ENCODE data around the gene AKT3. TPM values are rescaled to one million over a fixed set of nuclear protein-coding genes. Genes with fewer than 3 reads are reported as not detected.
A peak's percentile ranks its signal among the peaks of the same experiment; 100 is the strongest.

The AKT3 gene
- total RNA-seq, 2 experiments from 2014 or later, result 31.7 to 34.6 TPM

DNA sequence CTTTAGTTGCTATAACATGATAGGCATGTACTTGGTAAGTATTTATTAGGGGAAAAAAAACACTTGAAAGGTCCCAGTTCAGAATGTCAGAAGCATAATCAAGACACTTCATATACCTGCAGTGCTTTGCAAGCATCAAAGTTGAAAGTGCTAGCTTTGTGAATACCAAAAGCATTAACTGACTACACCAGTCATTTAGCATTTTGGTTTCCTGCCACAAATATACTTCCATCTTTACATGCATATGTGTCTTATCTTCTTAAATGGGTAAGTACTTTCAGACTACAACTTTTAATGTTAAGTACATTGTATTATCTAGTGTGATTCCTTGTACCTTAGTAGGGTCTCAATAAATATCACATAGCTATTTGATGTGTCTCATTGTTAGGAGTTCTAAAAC is 43.7 kb downstream of the AKT3 start:
- ATAC-seq (peak; percentile 32), DNase-seq (no peak)
- POLR2A ChIA-PET, result no interaction called here
- intact Hi-C loops (cut with micrococcal nuclease), result no loop called here
- Mint-ChIP-seq H3K9me3 (peaks cover 14% of the 10 kb centered on the region), H3K4me1 (ENCODE audit: low read depth) (peaks cover 62% of the 10 kb centered on the region), H3K27me3 (no peaks in the 10 kb centered on the region), H3K36me3 (ENCODE audit: low read depth) (peaks cover 50% of the 10 kb centered on the region), H3K4me3 (no peak overlapping the region), H3K27ac (no peak overlapping the region)
- CTCF ChIA-PET, result no interaction called here
- TF ChIP-seq, protein P1, sequence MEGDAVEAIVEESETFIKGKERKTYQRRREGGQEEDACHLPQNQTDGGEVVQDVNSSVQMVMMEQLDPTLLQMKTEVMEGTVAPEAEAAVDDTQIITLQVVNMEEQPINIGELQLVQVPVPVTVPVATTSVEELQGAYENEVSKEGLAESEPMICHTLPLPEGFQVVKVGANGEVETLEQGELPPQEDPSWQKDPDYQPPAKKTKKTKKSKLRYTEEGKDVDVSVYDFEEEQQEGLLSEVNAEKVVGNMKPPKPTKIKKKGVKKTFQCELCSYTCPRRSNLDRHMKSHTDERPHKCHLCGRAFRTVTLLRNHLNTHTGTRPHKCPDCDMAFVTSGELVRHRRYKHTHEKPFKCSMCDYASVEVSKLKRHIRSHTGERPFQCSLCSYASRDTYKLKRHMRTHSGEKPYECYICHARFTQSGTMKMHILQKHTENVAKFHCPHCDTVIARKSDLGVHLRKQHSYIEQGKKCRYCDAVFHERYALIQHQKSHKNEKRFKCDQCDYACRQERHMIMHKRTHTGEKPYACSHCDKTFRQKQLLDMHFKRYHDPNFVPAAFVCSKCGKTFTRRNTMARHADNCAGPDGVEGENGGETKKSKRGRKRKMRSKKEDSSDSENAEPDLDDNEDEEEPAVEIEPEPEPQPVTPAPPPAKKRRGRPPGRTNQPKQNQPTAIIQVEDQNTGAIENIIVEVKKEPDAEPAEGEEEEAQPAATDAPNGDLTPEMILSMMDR (IDR thresholded peaks at IDR 0.05), result no peak

DNA sequence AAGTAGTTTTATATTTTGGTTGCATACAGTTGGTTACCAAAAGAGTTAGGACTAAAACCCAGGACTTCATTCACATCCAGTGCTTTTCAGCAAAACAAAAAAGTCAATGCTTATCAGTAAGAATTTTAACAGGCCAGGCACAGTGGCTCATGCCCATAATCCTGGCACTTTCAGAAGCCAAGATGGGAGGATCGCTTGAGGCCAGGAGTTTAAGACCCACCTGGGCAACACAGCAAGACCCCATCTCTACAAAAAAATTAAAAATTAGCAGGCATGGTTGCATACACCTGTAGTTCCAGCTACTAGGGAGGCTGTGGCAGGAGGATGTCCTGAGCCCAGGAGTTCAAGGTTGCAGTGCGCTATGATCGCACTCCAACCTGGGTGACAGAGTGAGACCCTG is 47.3 kb downstream of the AKT3 start:
- Mint-ChIP-seq H3K27ac (no peak overlapping the region), H3K27me3 (no peaks in the 10 kb centered on the region), H3K4me3 (no peak overlapping the region), H3K4me1 (ENCODE audit: low read depth) (peaks cover 58% of the 10 kb centered on the region), H3K9me3 (peaks cover 5% of the 10 kb centered on the region), H3K36me3 (ENCODE audit: low read depth) (peaks cover 29% of the 10 kb centered on the region)
- ATAC-seq, result no peak
- CTCF ChIA-PET, result interaction anchor here (0.9 to 1.5 kb wide), 4 partner anchors 11 to 459 kb away, joined by 3 to 4 read pairs (median 4); no protein-coding TSS in a partner anchor
- intact Hi-C loops (cut with micrococcal nuclease), result loop anchor here (5.0 kb wide), 1 partner anchor 45 kb away; no protein-coding TSS in a partner anchor
- POLR2A ChIA-PET, result interaction anchor here (0.6 kb wide), 1 partner anchor 15 kb away, joined by 3 read pairs; no protein-coding TSS in a partner anchor
- no peak for DNase-seq
- TF ChIP-seq, protein P1 (IDR thresholded peaks at IDR 0.05), result no peak

DNA sequence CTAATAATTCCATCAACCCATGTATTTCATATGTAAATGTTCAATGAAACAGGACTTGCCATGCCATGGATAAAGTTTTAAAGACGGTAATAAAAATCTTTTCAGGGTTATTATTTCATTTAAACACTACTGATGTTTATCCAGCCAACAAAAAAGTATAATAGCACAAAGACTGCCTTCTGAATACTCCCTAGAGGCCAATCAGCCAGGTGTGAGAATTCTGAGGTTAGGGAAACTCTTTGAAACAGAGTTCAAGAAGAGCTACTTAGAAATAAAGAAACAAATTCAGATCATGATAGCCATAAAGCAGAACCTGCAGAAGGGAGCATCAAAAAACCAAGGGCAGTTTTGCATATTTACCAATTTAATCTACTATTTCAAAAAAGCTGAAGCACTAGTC is 48.7 kb downstream of the AKT3 start:
- ATAC-seq (no peak), DNase-seq (no peak)
- CTCF ChIA-PET, result interaction anchor here (1.1 to 1.5 kb wide), 3 partner anchors 52 to 458 kb away, joined by 3 to 4 read pairs (median 4); no protein-coding TSS in a partner anchor
- POLR2A ChIA-PET, result no interaction called here
- intact Hi-C loops (cut with micrococcal nuclease), result loop anchor here (5.0 kb wide), 1 partner anchor 46 kb away; no protein-coding TSS in a partner anchor
- Mint-ChIP-seq H3K27me3 (no peaks in the 10 kb centered on the region), H3K4me1 (ENCODE audit: low read depth) (peaks cover 51% of the 10 kb centered on the region), H3K27ac (no peak overlapping the region), H3K9me3 (peaks cover 2% of the 10 kb centered on the region), H3K4me3 (no peak overlapping the region), H3K36me3 (ENCODE audit: low read depth) (peaks cover 22% of the 10 kb centered on the region)
- TF ChIP-seq, protein P1 (IDR thresholded peaks at IDR 0.05), result no peak

DNA sequence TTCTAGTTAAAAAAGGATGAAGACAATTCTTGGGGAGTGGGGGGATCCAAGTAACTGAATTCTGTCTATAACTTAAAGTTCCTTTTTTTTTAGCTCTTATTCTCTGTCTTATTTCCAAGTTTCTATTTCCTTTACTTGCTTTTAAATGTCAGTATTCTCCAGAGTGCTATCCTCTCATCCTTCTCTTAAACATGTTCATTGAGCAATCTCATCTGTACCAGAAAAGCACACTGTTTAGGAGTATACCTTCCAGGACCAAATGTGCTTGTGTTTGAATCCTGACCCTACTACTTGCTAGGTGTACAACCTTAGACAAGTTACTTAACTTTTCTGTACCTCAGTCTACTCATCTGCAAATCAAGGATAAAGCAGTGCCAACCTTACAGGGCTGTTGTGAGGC is 50.1 kb downstream of the AKT3 start:
- Mint-ChIP-seq H3K27me3 (no peaks in the 10 kb centered on the region), H3K27ac (no peak overlapping the region), H3K9me3 (peaks cover 2% of the 10 kb centered on the region), H3K36me3 (ENCODE audit: low read depth) (peaks cover 14% of the 10 kb centered on the region), H3K4me3 (no peak overlapping the region), H3K4me1 (ENCODE audit: low read depth) (peaks cover 37% of the 10 kb centered on the region)
- DNase-seq, result no peak
- intact Hi-C loops (cut with micrococcal nuclease), result loop anchor here (5.0 kb wide), 1 partner anchor 47 kb away; no protein-coding TSS in a partner anchor
- ATAC-seq, result no peak
- TF ChIP-seq, protein P1 (IDR thresholded peaks at IDR 0.05), result no peak
- POLR2A ChIA-PET, result no interaction called here
- CTCF ChIA-PET, result no interaction called here

DNA sequence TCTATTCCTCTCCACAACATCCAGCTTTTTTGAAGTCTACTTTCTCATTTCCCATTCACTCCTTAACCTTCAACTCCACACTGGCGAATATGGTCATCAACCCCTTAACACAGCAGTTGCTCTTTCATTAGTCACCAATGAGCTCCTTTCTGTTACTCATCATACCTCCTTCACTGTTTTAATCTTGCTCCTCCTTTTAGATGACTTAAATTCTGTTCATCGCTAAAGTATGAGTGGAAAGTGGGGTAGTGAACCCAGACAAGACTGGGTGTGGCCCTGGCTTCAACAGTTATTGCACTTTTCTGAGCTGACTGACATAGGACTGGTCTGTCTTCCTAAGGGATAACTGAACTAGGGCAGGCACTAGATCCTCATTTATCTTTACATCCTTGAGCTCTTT is 51.3 kb downstream of the AKT3 start:
- H3K27ac Mint-ChIP-seq, result no peak overlapping the region
- ChIA-PET POLR2A (interaction anchor here (1.0 kb wide), 1 partner anchor 38 kb away, joined by 3 read pairs; no protein-coding TSS in a partner anchor), CTCF (interaction anchor here (0.8 to 1.2 kb wide), 2 partner anchors 11 to 16 kb away, joined by 3 read pairs; no protein-coding TSS in a partner anchor)
- ATAC-seq (peak; percentile 77), DNase-seq (peak; percentile 6)
- peaks cover 11% of the 10 kb centered on the region for H3K36me3 Mint-ChIP-seq (ENCODE audit: low read depth)
- intact Hi-C loops (cut with micrococcal nuclease), result no loop called here
- TF ChIP-seq, protein P1 (IDR thresholded peaks at IDR 0.05), result no peak
- peaks cover 2% of the 10 kb centered on the region for H3K9me3 Mint-ChIP-seq
- H3K4me1 Mint-ChIP-seq (ENCODE audit: low read depth), result peaks cover 33% of the 10 kb centered on the region
- H3K27me3 Mint-ChIP-seq, result no peaks in the 10 kb centered on the region
- no peak overlapping the region for H3K4me3 Mint-ChIP-seq
